Nasal cavity respiratory epithelium epithelial cell of viscerocranial mucosa (primary cell): ENCODE results near the gene PCDHA8. TPM values are rescaled to one million over a fixed set of nuclear protein-coding genes. Genes with fewer than 3 reads are reported as not detected.

Experiments used
- total RNA-seq: library from RNA; depleted of rRNA; stranded (reverse); fragments of >200 nt; gene quantifications from 2 replicates; pipeline ENCODE4 v1.2.3, GENCODE V29; 2014

Gene PCDHA8, protein sequence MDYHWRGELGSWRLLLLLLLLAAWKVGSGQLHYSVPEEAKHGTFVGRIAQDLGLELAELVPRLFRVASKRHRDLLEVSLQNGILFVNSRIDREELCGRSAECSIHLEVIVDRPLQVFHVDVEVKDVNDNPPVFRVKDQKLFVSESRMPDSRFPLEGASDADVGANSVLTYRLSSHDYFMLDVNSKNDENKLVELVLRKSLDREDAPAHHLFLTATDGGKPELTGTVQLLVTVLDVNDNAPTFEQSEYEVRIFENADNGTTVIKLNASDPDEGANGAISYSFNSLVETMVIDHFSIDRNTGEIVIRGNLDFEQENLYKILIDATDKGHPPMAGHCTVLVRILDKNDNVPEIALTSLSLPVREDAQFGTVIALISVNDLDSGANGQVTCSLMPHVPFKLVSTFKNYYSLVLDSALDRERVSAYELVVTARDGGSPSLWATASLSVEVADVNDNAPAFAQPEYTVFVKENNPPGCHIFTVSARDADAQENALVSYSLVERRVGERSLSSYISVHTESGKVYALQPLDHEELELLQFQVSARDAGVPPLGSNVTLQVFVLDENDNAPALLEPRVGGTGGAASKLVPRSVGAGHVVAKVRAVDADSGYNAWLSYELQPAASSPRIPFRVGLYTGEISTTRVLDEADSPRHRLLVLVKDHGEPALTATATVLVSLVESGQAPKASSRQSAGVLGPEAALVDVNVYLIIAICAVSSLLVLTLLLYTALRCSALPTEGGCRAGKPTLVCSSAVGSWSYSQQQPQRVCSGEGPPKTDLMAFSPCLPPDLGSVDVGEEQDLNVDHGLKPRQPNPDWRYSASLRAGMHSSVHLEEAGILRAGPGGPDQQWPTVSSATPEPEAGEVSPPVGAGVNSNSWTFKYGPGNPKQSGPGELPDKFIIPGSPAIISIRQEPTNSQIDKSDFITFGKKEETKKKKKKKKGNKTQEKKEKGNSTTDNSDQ
- total RNA-seq: 0.21 TPM in 1 of 2 replicates, not detected in the other

DNA sequence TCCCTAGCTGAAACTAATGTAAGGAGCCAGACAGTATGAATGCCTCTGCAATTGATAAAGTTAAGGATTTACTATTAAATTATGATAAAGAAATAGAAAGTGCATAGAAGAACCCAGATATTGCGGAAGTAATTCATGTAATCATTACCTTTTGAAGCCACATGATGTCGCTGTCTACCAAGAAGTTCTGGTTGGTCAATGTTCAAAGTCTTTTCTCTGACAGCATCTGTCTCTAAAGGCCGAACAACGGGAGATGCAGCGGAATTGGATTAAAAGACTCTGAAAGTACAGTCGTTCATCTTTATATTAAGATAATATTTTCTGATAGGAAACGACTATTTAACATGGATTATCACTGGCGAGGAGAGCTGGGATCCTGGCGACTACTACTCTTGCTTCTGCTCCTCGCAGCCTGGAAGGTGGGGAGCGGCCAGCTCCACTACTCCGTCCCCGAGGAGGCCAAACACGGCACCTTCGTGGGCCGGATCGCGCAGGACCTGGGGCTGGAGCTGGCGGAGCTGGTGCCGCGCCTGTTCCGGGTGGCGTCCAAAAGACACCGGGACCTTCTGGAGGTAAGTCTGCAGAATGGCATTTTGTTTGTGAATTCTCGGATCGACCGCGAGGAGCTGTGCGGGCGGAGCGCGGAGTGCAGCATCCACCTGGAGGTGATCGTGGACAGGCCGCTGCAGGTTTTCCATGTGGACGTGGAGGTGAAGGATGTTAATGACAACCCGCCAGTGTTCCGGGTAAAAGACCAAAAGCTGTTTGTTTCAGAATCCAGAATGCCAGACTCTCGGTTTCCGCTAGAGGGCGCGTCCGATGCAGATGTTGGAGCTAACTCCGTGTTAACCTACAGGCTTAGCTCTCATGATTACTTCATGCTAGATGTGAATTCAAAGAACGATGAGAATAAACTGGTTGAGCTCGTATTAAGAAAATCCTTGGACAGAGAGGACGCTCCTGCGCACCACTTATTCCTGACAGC, at the start of gene PCDHA8:
Gene PCDHA8 (plus strand): TSS at position 210 of the 985 bp plus-strand sequence. CDS start 135 bp downstream, at position 345.

DNA sequence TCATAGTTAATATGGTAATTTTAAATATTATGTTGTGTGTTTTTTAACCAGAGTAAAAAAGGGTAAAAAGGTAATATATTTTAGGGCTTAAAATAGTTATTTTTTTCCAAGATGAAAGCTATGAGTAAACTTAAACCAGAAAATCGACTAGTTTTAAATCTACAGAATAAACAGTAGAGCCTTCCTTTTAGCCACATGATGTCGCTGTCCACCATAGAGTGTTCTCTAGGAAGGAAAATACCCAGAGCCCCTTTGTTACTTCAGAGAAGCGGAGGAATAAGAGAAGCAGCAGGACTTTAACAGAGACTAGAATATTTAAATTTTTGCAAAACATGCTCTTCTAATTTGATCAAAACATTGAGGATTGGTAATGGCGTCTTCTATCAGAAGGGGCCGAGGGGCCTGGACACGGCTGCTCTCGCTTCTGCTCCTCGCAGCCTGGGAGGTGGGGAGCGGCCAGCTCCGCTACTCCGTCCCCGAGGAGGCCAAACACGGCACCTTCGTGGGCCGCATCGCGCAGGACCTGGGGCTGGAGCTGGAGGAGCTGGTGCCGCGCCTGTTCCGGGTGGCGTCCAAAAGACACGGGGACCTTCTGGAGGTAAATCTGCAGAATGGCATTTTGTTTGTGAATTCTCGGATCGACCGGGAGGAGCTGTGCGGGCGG, 46.3 kb upstream of the PCDHA8 start, which contains the start of gene PCDHA2:
Gene PCDHA2 (plus strand): TSS at position 258 of the 664 bp plus-strand sequence.

DNA sequence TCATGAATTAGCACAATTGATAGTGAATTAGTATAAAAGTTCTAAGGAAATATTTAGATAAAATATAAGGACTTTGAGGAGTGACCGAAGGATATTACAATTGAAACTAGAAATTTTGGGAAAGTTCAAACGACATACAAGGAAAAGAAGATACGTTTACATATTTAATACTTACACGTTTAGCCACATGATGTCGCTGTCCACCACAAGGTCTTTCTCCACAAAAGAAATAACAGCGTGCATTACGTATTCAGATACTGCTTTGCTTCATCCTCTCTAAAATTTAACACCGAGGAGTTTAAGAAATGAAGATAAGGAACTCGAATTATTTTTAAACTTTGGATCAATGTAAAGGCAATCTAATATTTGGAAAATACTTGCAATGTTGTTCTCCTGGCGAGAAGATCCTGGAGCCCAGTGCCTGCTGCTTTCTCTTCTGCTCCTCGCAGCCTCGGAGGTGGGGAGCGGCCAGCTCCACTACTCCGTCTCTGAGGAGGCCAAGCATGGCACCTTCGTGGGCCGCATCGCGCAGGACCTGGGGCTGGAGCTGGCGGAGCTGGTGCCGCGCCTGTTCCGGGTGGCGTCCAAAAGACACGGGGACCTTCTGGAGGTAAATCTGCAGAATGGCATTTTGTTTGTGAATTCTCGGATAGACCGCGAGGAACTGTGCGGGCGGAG, 40.0 kb upstream of the PCDHA8 start, which contains the start of gene PCDHA3:
Gene PCDHA3 (plus strand): TSS at position 242 of the 678 bp plus-strand sequence.

DNA sequence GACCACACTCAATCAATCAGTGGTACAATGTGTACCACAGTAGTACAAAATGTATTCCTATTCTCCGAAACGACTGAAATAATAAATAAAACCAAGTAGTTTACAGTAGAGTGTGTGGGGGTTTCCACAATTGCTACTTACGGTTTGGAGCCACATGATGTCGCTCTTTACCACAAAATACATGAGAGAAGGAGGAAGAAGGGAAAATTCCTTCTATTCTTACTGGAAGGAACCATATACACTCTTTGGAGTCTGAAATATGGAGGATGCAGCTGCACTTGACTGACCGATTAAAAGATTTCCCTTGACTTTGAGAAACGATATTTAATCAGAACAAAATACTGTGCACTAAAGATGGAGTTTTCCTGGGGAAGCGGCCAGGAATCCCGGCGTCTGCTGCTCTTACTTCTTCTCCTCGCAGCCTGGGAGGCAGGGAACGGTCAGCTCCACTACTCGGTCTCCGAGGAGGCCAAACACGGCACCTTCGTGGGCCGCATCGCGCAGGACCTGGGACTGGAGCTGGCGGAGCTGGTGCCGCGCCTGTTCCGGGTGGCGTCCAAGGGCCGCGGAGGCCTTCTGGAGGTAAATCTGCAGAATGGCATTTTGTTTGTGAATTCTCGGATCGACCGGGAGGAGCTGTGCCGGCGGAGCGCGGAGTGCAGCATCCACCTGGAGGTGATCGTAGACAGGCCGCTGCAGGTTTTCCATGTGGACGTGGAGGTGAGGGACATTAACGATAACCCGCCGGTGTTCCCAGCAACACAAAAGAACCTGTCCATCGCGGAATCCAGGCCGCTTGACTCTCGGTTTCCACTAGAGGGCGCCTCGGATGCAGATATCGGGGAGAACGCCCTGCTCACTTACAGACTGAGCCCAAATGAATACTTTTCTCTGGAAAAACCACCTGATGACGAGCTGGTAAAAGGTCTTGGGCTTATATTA, 33.9 kb upstream of the PCDHA8 start, which contains the start of gene PCDHA4:
Gene PCDHA4 (plus strand): TSS at position 235 of the 942 bp plus-strand sequence.

DNA sequence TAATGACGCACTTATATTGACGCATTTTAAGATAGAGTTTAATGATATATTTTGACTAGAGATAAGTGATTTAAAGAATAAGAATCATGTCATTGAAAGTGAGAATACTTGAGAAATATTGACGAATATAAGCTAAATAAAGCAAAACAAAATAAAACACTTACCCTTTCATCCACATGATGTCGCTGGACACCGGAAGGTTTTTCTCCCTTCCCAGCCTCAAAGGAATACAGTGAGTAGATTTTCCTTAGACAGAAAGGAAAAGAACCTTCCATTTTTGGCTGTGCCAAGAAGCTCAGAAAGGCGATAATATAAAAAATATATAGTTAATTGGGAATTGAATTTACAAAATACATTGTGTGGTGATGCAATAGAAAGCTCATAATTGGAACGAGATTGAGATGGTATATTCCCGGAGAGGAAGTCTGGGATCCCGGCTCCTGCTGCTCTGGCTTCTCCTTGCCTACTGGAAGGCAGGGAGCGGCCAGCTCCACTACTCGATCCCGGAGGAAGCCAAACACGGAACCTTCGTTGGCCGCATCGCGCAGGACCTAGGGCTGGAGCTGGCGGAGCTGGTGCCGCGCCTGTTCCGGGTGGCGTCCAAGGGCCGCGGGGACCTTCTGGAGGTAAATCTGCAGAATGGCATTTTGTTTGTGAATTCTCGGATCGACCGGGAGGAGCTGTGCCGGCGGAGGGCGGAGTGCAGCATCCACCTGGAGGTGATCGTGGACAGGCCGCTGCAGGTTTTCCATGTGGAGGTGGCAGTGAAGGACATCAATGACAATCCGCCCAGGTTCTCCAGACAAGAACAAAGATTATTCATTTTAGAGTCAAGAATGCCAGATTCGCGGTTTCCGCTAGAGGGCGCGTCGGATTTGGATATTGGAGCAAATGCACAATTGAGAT, 19.4 kb upstream of the PCDHA8 start, which contains the start of gene PCDHA5:
Gene PCDHA5 (plus strand): TSS at position 239 of the 906 bp plus-strand sequence.

DNA sequence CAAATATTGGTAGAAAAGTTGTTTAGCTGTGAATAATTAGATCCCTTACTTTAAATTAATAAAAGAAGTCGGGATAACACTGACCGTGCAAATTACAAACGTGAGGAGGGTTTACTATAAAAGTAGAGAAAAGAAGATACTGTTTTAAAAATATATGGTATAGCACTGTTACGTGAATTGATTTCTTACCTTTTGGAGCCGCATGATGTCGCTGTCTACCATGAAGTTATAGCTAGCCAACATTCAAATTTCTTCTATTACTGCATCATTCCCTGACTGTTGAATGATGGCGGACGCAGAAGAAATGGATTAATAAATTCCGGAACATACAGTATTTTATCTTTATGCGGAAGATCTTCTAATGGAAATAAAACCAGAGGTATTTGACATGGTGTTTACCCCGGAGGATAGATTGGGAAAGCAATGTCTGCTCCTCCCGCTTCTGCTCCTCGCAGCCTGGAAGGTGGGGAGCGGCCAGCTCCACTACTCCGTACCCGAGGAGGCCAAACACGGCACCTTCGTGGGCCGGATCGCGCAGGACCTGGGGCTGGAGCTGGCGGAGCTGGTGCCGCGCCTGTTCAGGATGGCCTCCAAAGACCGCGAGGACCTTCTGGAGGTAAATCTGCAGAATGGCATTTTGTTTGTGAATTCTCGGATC, 13.2 kb upstream of the PCDHA8 start, which contains the start of gene PCDHA6:
Gene PCDHA6 (plus strand): TSS at position 257 of the 658 bp plus-strand sequence. CDS start 132 bp downstream, at position 389.

DNA sequence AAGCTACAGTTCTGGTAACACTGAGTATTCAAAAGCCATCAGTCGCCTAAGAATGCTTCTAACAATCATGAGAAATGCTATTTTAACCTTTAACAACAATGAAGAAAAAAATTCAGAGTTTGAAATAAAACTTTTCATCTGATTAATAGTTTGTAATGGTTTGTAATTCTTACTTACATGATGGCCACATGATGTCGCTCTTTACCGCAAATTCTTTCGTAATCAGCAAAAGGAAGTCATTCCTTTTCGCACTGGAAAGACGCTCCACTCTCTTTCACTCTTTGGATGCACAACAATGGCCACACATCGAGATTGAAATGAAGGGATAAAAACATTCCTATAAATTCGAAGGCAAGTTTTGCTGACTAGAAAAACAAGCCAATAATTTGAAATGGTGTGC, 7.0 kb upstream of the PCDHA8 start, which contains the start of gene PCDHA7:
Gene PCDHA7 (plus strand): TSS at position 277 of the 400 bp plus-strand sequence. CDS start 115 bp downstream, at position 392.

DNA sequence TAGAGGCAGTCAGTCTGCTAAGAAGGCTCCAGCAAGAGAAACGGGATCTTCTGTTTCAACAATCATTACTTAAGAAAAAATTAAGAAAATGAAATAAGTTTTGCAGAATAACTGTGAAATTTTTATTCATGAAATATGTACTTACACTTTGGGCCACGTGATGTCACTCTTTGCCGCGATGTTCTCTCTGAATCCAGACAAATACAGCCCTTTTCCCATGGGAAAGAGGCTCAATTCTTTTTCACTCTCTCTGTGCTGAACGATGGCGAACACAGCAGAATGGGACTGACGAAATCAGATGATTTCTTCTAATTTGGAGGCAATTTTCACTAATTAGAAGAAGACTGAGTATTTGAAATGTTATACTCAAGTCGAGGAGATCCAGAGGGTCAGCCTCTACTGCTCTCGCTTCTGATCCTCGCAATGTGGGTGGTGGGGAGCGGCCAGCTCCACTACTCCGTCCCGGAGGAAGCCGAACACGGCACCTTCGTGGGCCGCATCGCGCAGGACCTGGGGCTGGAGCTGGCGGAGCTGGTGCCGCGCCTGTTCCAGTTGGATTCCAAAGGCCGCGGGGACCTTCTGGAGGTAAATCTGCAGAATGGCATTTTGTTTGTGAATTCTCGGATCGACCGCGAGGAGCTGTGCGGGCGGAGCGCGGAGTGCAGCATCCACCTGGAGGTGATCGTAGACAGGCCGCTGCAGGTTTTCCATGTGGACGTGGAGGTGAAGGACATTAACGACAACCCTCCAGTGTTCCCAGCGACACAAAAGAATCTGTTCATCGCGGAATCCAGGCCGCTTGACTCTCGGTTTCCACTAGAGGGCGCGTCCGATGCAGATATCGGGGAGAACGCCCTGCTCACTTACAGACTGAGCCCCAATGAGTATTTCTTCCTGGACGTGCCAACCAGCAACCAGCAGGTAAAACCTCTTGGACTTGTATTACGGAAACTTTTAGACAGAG, 7.4 kb downstream of the PCDHA8 start, which contains the start of gene PCDHA9:
Gene PCDHA9 (plus strand): TSS at position 244 of the 964 bp plus-strand sequence. CDS start 114 bp downstream, at position 358.

DNA sequence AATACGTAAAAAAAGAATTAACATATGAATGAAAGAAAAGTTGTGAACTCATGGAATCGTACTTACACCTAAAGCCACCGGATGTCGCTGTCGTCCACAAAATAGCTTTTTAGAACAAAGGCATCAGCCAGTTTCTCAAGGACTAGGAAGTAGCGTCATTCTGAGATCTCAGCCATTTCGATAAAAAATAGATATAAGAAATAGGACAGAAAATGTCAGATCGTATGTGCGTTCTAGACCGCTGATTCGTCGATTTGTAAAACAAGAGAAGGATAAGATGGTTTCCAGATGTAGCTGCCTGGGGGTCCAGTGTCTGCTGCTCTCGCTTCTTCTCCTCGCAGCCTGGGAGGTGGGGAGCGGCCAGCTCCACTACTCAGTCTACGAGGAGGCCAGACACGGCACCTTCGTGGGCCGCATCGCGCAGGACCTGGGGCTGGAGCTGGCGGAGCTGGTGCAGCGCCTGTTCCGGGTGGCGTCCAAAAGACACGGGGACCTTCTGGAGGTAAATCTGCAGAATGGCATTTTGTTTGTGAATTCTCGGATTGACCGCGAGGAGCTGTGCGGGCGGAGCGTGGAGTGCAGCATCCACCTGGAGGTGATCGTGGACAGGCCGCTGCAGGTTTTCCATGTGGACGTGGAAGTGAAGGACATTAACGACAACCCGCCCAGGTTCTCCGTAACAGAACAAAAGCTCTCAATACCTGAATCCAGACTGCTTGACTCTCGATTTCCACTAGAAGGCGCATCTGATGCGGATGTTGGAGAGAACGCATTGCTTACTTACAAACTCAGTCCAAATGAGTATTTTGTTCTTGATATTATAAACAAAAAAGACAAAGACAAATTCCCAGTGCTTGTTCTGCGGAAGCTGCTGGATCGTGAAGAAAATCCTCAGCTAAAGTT, 15.0 kb downstream of the PCDHA8 start, which contains the start of gene PCDHA10:
Gene PCDHA10 (plus strand): TSS at position 126 of the 903 bp plus-strand sequence. CDS start 152 bp downstream, at position 278.

DNA sequence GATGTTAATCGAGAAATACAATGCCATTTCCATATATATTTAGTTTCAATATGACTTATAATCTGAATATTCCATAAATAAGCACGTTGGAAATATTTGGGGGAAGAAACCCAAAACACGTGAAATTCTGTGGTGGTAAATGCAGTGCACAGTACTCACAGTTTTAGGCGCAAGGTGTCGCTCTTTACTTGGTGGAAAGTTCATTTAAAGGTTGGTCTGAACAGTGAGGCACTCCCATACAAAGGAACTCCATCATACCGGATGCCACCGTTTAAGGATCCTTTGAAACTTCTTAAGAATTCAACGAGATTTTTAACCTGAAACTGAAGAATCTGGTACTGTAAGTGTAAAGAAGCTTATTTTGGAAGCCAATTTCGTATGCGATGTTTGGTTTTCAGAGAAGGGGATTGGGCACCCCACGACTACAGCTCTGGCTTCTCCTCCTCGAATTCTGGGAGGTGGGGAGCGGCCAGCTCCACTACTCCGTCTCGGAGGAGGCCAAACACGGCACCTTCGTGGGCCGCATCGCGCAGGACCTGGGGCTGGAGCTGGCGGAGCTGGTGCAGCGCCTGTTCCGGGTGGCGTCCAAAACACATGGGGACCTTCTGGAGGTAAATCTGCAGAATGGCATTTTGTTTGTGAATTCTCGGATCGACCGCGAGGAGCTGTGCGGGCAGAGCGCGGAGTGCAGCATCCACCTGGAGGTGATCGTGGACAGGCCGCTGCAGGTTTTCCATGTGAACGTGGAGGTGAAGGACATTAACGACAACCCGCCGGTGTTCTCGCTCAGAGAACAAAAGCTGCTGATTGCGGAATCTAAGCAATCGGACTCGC, 28.0 kb downstream of the PCDHA8 start, which contains the start of gene PCDHA11:
Gene PCDHA11 (plus strand): TSS at position 237 of the 834 bp plus-strand sequence. CDS start 147 bp downstream, at position 384.

DNA sequence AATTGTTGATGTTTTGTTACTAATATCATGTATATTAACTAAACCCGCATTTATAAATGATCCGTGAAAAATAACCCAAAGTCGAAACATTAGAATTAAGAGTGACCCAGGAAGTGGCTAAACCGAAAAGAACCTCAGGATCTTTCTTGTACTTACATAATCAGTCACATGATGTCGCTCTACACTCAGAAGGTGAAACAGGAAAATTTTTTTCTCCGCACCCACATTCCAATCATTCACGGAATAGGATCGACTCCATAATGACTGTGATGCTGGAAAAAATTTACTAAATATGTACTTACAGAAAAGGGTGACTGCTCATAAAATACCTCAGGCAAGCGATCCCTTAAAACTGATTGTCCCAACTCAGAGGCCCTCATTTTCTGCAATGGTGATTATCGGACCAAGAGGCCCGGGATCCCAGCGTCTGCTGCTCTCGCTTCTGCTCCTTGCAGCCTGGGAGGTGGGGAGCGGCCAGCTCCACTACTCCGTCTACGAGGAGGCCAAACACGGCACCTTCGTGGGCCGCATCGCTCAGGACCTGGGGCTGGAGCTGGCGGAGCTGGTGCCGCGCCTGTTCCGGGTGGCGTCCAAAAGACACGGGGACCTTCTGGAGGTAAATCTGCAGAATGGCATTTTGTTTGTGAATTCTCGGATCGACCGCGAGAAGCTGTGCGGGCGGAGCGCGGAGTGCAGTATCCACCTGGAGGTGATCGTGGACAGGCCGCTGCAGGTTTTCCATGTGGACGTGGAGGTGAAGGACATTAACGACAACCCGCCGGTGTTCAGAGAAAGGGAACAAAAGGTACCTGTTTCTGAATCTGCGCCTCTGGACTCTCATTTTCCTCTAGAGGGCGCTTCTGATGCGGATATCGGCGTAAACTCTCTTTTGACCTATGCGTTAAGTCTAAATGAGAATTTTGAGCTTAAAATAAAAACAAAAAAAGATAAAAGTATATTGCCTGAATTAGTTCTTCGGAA, 34.4 kb downstream of the PCDHA8 start, which contains the start of gene PCDHA12:
Gene PCDHA12 (plus strand): TSS at position 224 of the 981 bp plus-strand sequence. CDS start 165 bp downstream, at position 389.

DNA sequence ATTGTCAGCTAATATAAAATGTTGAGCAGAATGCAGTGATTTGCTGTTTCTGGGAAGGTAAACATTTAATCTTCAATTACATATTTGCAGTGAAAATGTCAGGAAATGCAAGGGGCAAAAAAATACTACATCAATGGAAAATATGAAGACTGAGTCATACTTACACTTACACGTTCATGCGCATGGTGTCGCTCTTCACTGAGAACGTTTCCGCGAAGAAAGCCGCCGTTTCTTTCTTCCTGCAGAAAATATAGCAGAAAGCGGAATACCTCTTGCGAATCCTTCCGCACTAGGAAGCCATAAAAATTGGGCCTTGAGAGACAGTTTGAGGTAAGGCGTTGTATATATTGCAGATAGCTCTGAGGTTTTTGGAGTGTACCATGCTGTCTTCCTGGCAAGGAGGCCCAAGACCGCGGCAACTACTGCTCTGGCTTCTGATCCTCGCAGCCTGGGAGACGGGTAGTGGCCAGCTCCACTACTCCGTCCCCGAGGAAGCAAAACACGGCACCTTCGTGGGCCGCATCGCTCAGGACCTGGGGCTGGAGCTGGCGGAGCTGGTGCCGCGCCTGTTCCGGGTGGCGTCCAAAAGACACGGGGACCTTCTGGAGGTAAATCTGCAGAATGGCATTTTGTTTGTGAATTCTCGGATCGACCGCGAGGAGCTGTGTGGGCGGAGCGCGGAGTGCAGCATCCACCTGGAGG, 41.1 kb downstream of the PCDHA8 start, which contains the start of gene PCDHA13:
Gene PCDHA13 (plus strand): TSS at position 236 of the 702 bp plus-strand sequence. CDS start 145 bp downstream, at position 381.

